RKO (cell line): ENCODE results near the gene STIL.
"Not testable (repeated sequence)": the region's sequence is repeated elsewhere in the genome, so short reads cannot be mapped to it uniquely, and the experiment has no call there.

Source experiments
- DNase-seq: peaks from one replicate; pipeline ENCODE4 v3.0.0-alpha.2; 2016; ENCODE audit warnings: low spot score

STIL gene

GRCh38 chr1:47319968-47320367, 6.0 kb upstream of the STIL start:
- not testable (repeated sequence) for DNase-seq

GRCh38 chr1:47317841-47318240, 3.9 kb upstream of the STIL start:
- DNase-seq = peak; percentile 57

- no peak for DNase-seq
Observed at GRCh38 chr1:47309427-47309826, 4.5 kb downstream of the STIL start.

GRCh38 chr1:47302472-47302871, 11.5 kb downstream of the STIL start:
- no peak for DNase-seq

GRCh38 chr1:47298025-47298699, 15.8 kb downstream of the STIL start:
- no peak for DNase-seq

- DNase-seq = no peak
Observed at GRCh38 chr1:47295579-47295978, 18.4 kb downstream of the STIL start.

- DNase-seq = not testable (repeated sequence)
Observed at GRCh38 chr1:47294863-47295262, 19.1 kb downstream of the STIL start.

- DNase-seq = not testable (repeated sequence)
Observed at GRCh38 chr1:47288116-47288515, 25.8 kb downstream of the STIL start.

GRCh38 chr1:47280142-47280541, 33.8 kb downstream of the STIL start:
- no peak for DNase-seq

GRCh38 chr1:47276850-47277249, 37.1 kb downstream of the STIL start:
- DNase-seq = no peak

- not testable (repeated sequence) for DNase-seq
Observed at GRCh38 chr1:47275811-47276210, 38.1 kb downstream of the STIL start.

GRCh38 chr1:47265529-47265928, 48.4 kb downstream of the STIL start:
- DNase-seq = not testable (repeated sequence)

- peak; percentile 54 for DNase-seq
Observed at GRCh38 chr1:47262787-47263413, 51.0 kb downstream of the STIL start.

GRCh38 chr1:47257224-47257623, 56.7 kb downstream of the STIL start:
- DNase-seq = no peak

- DNase-seq = no peak
Observed at GRCh38 chr1:47252795-47253194, 61.2 kb downstream of the STIL start.

GRCh38 chr1:47252369-47252768, 61.6 kb downstream of the STIL start:
- DNase-seq = no peak

- no peak for DNase-seq
Observed at GRCh38 chr1:47249755-47250154, 64.2 kb downstream of the STIL start.

GRCh38 chr1:47244339-47244862, 69.5 kb downstream of the STIL start:
- DNase-seq = no peak

- no peak for DNase-seq
Observed at GRCh38 chr1:47243910-47244309, 70.0 kb downstream of the STIL start.

- no peak for DNase-seq
Observed at GRCh38 chr1:47241114-47242113, 72.5 kb downstream of the STIL start.

- DNase-seq = no peak
Observed at GRCh38 chr1:47238935-47239592, 74.9 kb downstream of the STIL start.

GRCh38 chr1:47235806-47236205, 78.1 kb downstream of the STIL start:
- DNase-seq = no peak
